Neural cell (in vitro differentiated cells): ENCODE data around the gene EPS15.

Source experiments
- EP300 ChIP-seq: fragments of 450-650 bp; conservative IDR thresholded peaks from 2 replicates; pipeline ENCODE4 v1.6.1; 2014; ENCODE audit warnings: antibody characterized with exemption, mild to moderate bottlenecking, moderate library complexity; ENCODE audit not compliant: poor library complexity, severe bottlenecking
- EZH2 ChIP-seq: fragments of 200-600, 300-800 bp; shearing (Covaris generic), sonication (generic); IDR thresholded peaks from 2 replicates; pipeline ENCODE4 v1.6.1; 2014; ENCODE audit warnings: antibody characterized with exemption, low read length, borderline replicate concordance, mild to moderate bottlenecking; ENCODE audit not compliant: insufficient read depth, poor library complexity, severe bottlenecking
- POLR2AphosphoS5 ChIP-seq: IDR thresholded peaks from 2 replicates; pipeline ENCODE4 v1.6.1; 2012
- RAD21 ChIP-seq: fragments of 450-650 bp; conservative IDR thresholded peaks from 2 replicates; pipeline ENCODE4 v1.6.1; 2014; ENCODE audit warnings: antibody characterized with exemption, mild to moderate bottlenecking, moderate library complexity
- SMC3 ChIP-seq: fragments of 450-650 bp; conservative IDR thresholded peaks from 2 replicates; pipeline ENCODE4 v1.6.1; 2014; ENCODE audit warnings: antibody characterized with exemption, mild to moderate bottlenecking, moderate library complexity; ENCODE audit not compliant: poor library complexity
- TF ChIP-seq, protein P1 (sequence below): fragments of 450-650 bp; IDR thresholded peaks from 2 replicates; pipeline ENCODE4 v1.5.1; 2014; ENCODE audit warnings: antibody characterized with exemption, mild to moderate bottlenecking, moderate library complexity; ENCODE audit not compliant: poor library complexity, severe bottlenecking
- TF ChIP-seq, protein P2 (sequence below): IDR thresholded peaks from 2 replicates; pipeline ENCODE4 v1.6.1; 2012; ENCODE audit warnings: borderline replicate concordance

DNA sequence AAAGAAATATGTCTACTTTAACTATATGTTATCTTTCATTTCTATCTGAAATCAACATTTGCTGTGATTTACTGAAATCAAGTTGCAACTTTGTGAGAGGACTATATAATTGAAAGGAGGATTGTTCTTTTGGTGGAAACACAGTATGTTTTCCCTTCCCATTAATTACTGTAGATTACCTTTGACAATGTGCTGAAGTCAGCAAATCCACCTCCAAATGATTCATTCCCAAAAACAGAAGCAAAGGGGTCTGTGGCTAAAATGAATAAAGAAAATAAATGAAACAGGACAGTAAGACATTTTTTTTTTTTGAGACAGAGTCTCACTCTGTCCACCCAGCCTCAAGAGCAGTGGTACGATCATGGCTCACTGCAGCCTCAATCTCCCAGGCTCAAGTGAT, 153.3 kb downstream of the EPS15 start:
- TF ChIP-seq, protein P1, sequence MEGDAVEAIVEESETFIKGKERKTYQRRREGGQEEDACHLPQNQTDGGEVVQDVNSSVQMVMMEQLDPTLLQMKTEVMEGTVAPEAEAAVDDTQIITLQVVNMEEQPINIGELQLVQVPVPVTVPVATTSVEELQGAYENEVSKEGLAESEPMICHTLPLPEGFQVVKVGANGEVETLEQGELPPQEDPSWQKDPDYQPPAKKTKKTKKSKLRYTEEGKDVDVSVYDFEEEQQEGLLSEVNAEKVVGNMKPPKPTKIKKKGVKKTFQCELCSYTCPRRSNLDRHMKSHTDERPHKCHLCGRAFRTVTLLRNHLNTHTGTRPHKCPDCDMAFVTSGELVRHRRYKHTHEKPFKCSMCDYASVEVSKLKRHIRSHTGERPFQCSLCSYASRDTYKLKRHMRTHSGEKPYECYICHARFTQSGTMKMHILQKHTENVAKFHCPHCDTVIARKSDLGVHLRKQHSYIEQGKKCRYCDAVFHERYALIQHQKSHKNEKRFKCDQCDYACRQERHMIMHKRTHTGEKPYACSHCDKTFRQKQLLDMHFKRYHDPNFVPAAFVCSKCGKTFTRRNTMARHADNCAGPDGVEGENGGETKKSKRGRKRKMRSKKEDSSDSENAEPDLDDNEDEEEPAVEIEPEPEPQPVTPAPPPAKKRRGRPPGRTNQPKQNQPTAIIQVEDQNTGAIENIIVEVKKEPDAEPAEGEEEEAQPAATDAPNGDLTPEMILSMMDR = no peak
- TF ChIP-seq, protein P2, sequence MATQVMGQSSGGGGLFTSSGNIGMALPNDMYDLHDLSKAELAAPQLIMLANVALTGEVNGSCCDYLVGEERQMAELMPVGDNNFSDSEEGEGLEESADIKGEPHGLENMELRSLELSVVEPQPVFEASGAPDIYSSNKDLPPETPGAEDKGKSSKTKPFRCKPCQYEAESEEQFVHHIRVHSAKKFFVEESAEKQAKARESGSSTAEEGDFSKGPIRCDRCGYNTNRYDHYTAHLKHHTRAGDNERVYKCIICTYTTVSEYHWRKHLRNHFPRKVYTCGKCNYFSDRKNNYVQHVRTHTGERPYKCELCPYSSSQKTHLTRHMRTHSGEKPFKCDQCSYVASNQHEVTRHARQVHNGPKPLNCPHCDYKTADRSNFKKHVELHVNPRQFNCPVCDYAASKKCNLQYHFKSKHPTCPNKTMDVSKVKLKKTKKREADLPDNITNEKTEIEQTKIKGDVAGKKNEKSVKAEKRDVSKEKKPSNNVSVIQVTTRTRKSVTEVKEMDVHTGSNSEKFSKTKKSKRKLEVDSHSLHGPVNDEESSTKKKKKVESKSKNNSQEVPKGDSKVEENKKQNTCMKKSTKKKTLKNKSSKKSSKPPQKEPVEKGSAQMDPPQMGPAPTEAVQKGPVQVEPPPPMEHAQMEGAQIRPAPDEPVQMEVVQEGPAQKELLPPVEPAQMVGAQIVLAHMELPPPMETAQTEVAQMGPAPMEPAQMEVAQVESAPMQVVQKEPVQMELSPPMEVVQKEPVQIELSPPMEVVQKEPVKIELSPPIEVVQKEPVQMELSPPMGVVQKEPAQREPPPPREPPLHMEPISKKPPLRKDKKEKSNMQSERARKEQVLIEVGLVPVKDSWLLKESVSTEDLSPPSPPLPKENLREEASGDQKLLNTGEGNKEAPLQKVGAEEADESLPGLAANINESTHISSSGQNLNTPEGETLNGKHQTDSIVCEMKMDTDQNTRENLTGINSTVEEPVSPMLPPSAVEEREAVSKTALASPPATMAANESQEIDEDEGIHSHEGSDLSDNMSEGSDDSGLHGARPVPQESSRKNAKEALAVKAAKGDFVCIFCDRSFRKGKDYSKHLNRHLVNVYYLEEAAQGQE = no peak
- TF ChIP-seq EZH2 (no peak), EP300 (no peak), SMC3 (no peak), RAD21 (no peak), POLR2AphosphoS5 (no peak)
